HG02943 (cell line): ENCODE results near the gene S100A7.

ENCODE experiments used
- ATAC-seq: cut with Tn5 transposase; IDR thresholded peaks from one replicate; pipeline ENCODE4 v1.9.1; 2021; ENCODE audit warnings: mild to moderate bottlenecking, low read depth, moderate library complexity; ENCODE audit not compliant: unreplicated experiment

The S100A7 gene

GRCh38 chr1:153460551-153460950 is at the start of gene S100A7:
Gene S100A7 (minus strand): TSS chr1:153460651. CDS start chr1:153459013, 1,638 bp downstream.
- ATAC-seq, result no peak

- no peak for ATAC-seq
These were observed 49.4 kb upstream of the S100A7 start for GRCh38 chr1:153509729-153510354.

- no peak for ATAC-seq
These were observed 48.6 kb upstream of the S100A7 start for GRCh38 chr1:153509036-153509435.

GRCh38 chr1:153507926-153508583 is 47.6 kb upstream of the S100A7 start:
- ATAC-seq, result no peak

GRCh38 chr1:153506831-153507413 is 46.5 kb upstream of the S100A7 start:
- ATAC-seq, result no peak

GRCh38 chr1:153506386-153506785 is 45.9 kb upstream of the S100A7 start:
- no peak for ATAC-seq

- no peak for ATAC-seq
These were observed 45.1 kb upstream of the S100A7 start for GRCh38 chr1:153505576-153505975.

- no peak for ATAC-seq
These were observed 43.3 kb upstream of the S100A7 start for GRCh38 chr1:153503766-153504165.

- no peak for ATAC-seq
These were observed 38.3 kb upstream of the S100A7 start for GRCh38 chr1:153498746-153499145.

- no peak for ATAC-seq
These were observed 35.1 kb upstream of the S100A7 start for GRCh38 chr1:153495536-153495935.

- ATAC-seq, result no peak
These were observed 34.6 kb upstream of the S100A7 start for GRCh38 chr1:153494976-153495535.

GRCh38 chr1:153493343-153493960 is 33.0 kb upstream of the S100A7 start:
- no peak for ATAC-seq

- no peak for ATAC-seq
These were observed 30.0 kb upstream of the S100A7 start for GRCh38 chr1:153490272-153491051.

GRCh38 chr1:153488731-153489130 is 28.3 kb upstream of the S100A7 start:
- ATAC-seq, result no peak

GRCh38 chr1:153487707-153488106 is 27.3 kb upstream of the S100A7 start:
- no peak for ATAC-seq

GRCh38 chr1:153485863-153486262 is 25.4 kb upstream of the S100A7 start:
- ATAC-seq, result no peak

- ATAC-seq, result no peak
These were observed 23.3 kb upstream of the S100A7 start for GRCh38 chr1:153483776-153484175.

GRCh38 chr1:153481124-153481523 is 20.7 kb upstream of the S100A7 start:
- no peak for ATAC-seq

GRCh38 chr1:153478692-153479618 is 18.5 kb upstream of the S100A7 start:
- no peak for ATAC-seq
